MCF 10A (cell line): ENCODE data around the gene OR2V2. TPM values are rescaled to one million over a fixed set of nuclear protein-coding genes. Genes with fewer than 3 reads are reported as not detected.

Experiments used
- BruUV-seq: library from RNA; stranded (reverse); fragments of 400-500 nt; replicated peaks from 2 replicates; lab custom pipeline; 2021; lab: Mats Ljungman, UMichigan
- CTCF ChIA-PET: fragments of 300-600 bp; sonication (Branson Sonifier 250); formaldehyde crosslinking; extraction: SDS; loops from one replicate; lab custom pipeline; 2021; ENCODE audit warnings: antibody characterized with exemption, inconsistent platforms; lab: Yijun Ruan, JAX
- POLR2A ChIA-PET: fragments of 300-600, 350-650 bp; sonication (Branson Sonifier 250); formaldehyde crosslinking; extraction: SDS; loops from one replicate; lab custom pipeline; 2020; ENCODE audit warnings: antibody characterized with exemption, inconsistent platforms; lab: Yijun Ruan, JAX
- DNase-seq: peaks from one replicate; pipeline ENCODE4 v3.0.0-alpha.2; 2018; ENCODE audit not compliant: unreplicated experiment
- H3K27ac Mint-ChIP-seq: one replicate; pipeline ENCODE4 v1.8.0; 2022; ENCODE audit warnings: mild to moderate bottlenecking, low read depth, mixed read lengths; ENCODE audit not compliant: unreplicated experiment
- H3K27me3 Mint-ChIP-seq: one replicate; pipeline ENCODE4 v1.8.0; 2022; ENCODE audit warnings: mixed read lengths; ENCODE audit not compliant: insufficient read depth, unreplicated experiment
- H3K36me3 Mint-ChIP-seq: one replicate; pipeline ENCODE4 v1.8.0; 2022; ENCODE audit warnings: mild to moderate bottlenecking, moderate library complexity, mixed read lengths; ENCODE audit not compliant: insufficient read depth, unreplicated experiment
- H3K4me1 Mint-ChIP-seq: one replicate; pipeline ENCODE4 v1.8.0; 2022; ENCODE audit warnings: mixed read lengths; ENCODE audit not compliant: insufficient read depth, unreplicated experiment
- H3K4me3 Mint-ChIP-seq: one replicate; pipeline ENCODE4 v1.8.0; 2022; ENCODE audit warnings: mild to moderate bottlenecking, moderate library complexity, mixed read lengths; ENCODE audit not compliant: unreplicated experiment
- H3K9me3 Mint-ChIP-seq: one replicate; pipeline ENCODE4 v1.8.0; 2022; ENCODE audit warnings: mixed read lengths; ENCODE audit not compliant: unreplicated experiment
- intact Hi-C: fragments of 100-400 bp; cut with micrococcal nuclease; formaldehyde crosslinking; loops from 2 replicates; pipeline ENCODE4 v1.14.1; 2022
- total RNA-seq: library from RNA; stranded (reverse); gene quantifications from 2 replicates; pipeline ENCODE4 v1.2.3, GENCODE V29; 2022
- TF ChIP-seq, protein P1 (sequence below): fragments of 200-600 bp; IDR thresholded peaks from one replicate; pipeline ENCODE4 v1.8.0; 2022; ENCODE audit warnings: antibody characterized with exemption, mild to moderate bottlenecking; ENCODE audit not compliant: unreplicated experiment

The OR2V2 gene
- total RNA-seq, 1 experiment from 2014 or later = not detected

DNA sequence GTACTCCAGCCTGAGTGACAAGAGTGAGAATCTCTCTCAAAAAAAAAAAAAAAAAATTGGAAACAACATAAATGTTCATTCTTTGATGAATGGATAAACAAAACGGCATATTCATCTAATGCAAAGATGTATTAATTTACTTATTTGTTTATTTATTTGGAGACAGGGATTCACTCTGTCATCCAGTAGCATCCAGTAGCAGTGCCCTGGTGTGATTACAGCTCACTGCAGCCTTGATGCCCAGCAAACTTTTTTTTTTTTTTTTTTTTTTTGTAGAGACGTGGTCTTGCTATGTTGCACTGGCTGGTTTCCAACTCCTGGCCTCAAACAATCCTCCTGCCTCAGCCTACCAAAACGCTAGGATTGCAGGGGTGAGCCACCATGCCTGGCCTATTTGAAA lies 24.4 kb downstream of the OR2V2 start:
- BruUV-seq = no TSS peak
- no peak overlapping the region for H3K4me3 Mint-ChIP-seq
- intact Hi-C loops = loop anchor here (2.0 kb wide), 1 partner anchor 17 kb away; no protein-coding TSS in a partner anchor
- TF ChIP-seq, protein P1, sequence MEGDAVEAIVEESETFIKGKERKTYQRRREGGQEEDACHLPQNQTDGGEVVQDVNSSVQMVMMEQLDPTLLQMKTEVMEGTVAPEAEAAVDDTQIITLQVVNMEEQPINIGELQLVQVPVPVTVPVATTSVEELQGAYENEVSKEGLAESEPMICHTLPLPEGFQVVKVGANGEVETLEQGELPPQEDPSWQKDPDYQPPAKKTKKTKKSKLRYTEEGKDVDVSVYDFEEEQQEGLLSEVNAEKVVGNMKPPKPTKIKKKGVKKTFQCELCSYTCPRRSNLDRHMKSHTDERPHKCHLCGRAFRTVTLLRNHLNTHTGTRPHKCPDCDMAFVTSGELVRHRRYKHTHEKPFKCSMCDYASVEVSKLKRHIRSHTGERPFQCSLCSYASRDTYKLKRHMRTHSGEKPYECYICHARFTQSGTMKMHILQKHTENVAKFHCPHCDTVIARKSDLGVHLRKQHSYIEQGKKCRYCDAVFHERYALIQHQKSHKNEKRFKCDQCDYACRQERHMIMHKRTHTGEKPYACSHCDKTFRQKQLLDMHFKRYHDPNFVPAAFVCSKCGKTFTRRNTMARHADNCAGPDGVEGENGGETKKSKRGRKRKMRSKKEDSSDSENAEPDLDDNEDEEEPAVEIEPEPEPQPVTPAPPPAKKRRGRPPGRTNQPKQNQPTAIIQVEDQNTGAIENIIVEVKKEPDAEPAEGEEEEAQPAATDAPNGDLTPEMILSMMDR = no peak
- no peaks in the 10 kb centered on the region for H3K9me3 Mint-ChIP-seq
- DNase-seq = no peak
- H3K27ac Mint-ChIP-seq = no peak overlapping the region
- ChIA-PET CTCF (interaction anchor here (0.6 to 2.4 kb wide), 4 partner anchors 12 to 303 kb away, joined by 3 to 15 read pairs (median 4); no protein-coding TSS in a partner anchor), POLR2A (interaction anchor here (1.8 to 3.6 kb wide), 3 partner anchors 13 to 303 kb away, joined by 9 to 34 read pairs (median 15); no protein-coding TSS in a partner anchor)
- peaks cover 44% of the 10 kb centered on the region for H3K4me1 Mint-ChIP-seq
- H3K27me3 Mint-ChIP-seq = no peaks in the 10 kb centered on the region
- peaks cover 11% of the 10 kb centered on the region for H3K36me3 Mint-ChIP-seq

DNA sequence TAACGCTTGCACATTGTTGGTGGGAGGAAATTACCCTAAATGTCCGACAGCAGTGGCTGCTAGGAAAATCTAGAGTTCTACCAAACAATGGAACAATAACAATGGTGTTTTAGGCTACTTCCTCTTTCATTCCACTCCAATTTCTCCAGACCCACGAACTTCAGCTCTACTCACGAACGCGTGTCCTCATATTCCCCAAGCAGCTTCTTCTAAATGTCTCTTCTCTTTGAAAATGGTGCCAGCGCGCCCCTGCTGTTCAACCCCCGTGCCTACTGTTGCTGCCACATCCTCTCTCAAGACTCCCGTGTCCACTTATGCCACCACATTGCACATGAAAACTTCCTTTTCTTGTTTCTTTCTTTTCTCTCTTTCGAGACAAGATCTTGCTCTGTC lies 25.6 kb downstream of the OR2V2 start:
- TF ChIP-seq, protein P1 = peak; percentile 16
- ChIA-PET POLR2A (interaction anchor here (0.6 to 3.6 kb wide), 15 partner anchors 10 to 371 kb away, joined by 3 to 34 read pairs (median 6); partner anchors contain the start of genes MGAT1, RACK1, TRIM41 and TRIM52), CTCF (interaction anchor here (0.6 to 2.4 kb wide), 12 partner anchors 8 to 605 kb away, joined by 3 to 15 read pairs (median 4); no protein-coding TSS in a partner anchor)
- no peak for DNase-seq
- BruUV-seq = no TSS peak
- Mint-ChIP-seq H3K36me3 (peaks cover 11% of the 10 kb centered on the region), H3K9me3 (no peaks in the 10 kb centered on the region), H3K27me3 (no peaks in the 10 kb centered on the region), H3K4me3 (peak overlapping the region; percentile 84), H3K27ac (peak overlapping the region; percentile 46), H3K4me1 (peaks cover 39% of the 10 kb centered on the region)
- intact Hi-C loops = loop anchor here (1.0 to 2.0 kb wide), 2 partner anchors 16 to 34 kb away; no protein-coding TSS in a partner anchor

DNA sequence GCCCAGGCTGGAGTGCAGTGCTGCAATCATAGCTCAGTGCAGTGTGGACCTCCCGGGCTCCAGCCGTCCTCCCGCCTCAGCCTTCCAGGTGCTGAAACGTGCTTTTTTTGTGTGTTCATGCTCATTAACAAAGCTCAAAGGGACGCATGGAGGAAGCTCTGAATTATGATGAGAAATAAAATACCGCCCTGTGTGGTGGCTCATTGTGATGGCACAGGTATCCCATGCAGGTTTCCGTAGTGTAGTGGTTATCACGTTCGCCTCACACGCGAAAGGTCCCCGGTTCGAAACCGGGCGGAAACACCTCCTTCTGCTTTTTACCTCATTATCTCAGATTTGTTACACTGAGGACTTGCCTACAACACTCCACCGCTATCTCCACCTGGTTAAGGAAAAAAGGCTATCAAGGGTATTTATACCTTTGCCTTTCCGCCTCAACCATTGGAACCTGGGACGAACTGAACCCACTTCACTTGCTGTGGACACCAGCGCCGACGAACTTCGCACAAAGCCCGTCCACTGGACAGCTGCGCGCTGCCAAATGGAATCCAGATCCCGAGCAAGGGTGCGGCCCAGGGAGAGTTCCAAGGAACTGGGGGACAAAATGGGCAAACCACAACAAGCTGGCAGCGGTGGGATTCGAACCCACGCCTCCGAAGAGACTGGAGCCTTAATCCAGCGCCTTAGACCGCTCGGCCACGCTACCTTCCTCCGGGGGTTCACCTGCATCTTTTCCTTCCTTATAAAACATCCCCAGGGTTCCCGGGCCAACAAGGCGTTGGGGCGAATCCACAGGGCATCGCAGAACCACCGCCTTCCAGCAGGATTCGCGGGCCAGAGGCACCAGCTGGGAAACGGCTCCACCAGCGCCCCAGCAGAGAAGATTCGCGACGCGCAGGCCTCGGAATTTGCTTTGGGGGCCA lies 26.3 kb downstream of the OR2V2 start:
- ChIA-PET POLR2A (interaction anchor here (0.6 to 3.6 kb wide), 15 partner anchors 11 to 372 kb away, joined by 3 to 34 read pairs (median 6); partner anchors contain the start of genes MGAT1, RACK1, TRIM41 and TRIM52), CTCF (interaction anchor here (0.6 to 2.4 kb wide), 11 partner anchors 9 to 605 kb away, joined by 3 to 15 read pairs (median 4); no protein-coding TSS in a partner anchor)
- Mint-ChIP-seq H3K27me3 (no peaks in the 10 kb centered on the region), H3K9me3 (no peaks in the 10 kb centered on the region), H3K4me3 (peak overlapping the region; percentile 84), H3K36me3 (peaks cover 11% of the 10 kb centered on the region), H3K4me1 (peaks cover 32% of the 10 kb centered on the region), H3K27ac (peak overlapping the region; percentile 46)
- intact Hi-C loops = loop anchor here (1.0 to 2.0 kb wide), 2 partner anchors 15 to 34 kb away; no protein-coding TSS in a partner anchor
- peak; percentile 87 for DNase-seq
- TF ChIP-seq, protein P1 = peak; percentile 13
- TSS peak; percentile 75 for BruUV-seq
